ENCODE data around the gene PLIN3. TPM values are rescaled to one million over a fixed set of nuclear protein-coding genes. Genes with fewer than 3 reads are reported as not detected.
"Not testable (repeated sequence)": the region's sequence is repeated elsewhere in the genome, so short reads cannot be mapped to it uniquely, and the experiment has no call there.

The PLIN3 gene
- total and polyA plus RNA-seq, 9 donors: 26.1 to 83.9 (median 72.5) TPM

GRCh38 chr19:4795400-4795799 lies 72.1 kb downstream of the PLIN3 start:
- Histone ChIP-seq H3K27me3 (no peaks in the 10 kb centered on the region), H3K4me1 (ENCODE audit: insufficient read depth) (peaks cover 2% of the 10 kb centered on the region), H3K27ac (no peak overlapping the region), H3K9me3 (no peaks in the 10 kb centered on the region), H3K4me3 (no peak overlapping the region), H3K36me3 (no peaks in the 10 kb centered on the region)
- 82 to 90% (median 83%) methylated on average over 9 of the region's 9 CpGs for WGBS, 3 donors
- TF ChIP-seq CTCF (IDR thresholded peaks at IDR 0.05) (no peak), POLR2A (IDR thresholded peaks at IDR 0.05) (no peak), EP300 (IDR thresholded peaks at IDR 0.05) (no peak)
- no peak for DNase-seq
- intact Hi-C loops (cut with DNase I): no loop called here

GRCh38 chr19:4794971-4795370 lies 72.5 kb downstream of the PLIN3 start:
- no peak for DNase-seq
- Histone ChIP-seq H3K36me3 (no peaks in the 10 kb centered on the region), H3K9me3 (no peaks in the 10 kb centered on the region), H3K4me3 (no peak overlapping the region), H3K4me1 (ENCODE audit: insufficient read depth) (peaks cover 2% of the 10 kb centered on the region), H3K27ac (no peak overlapping the region), H3K27me3 (no peaks in the 10 kb centered on the region)
- 80 to 83% (median 82%) methylated on average over 10 to 11 of the region's 11 CpGs for WGBS, 3 donors
- TF ChIP-seq EP300 (IDR thresholded peaks at IDR 0.05): no peak
- TF ChIP-seq POLR2A (IDR thresholded peaks at IDR 0.05): no peak
- intact Hi-C loops (cut with DNase I): loop anchor here in 2 of 4 donors (5.0 kb wide), 1 partner anchor 63 kb away; no protein-coding TSS in a partner anchor

- not testable (repeated sequence) for H3K9me3 ChIP-seq; H3K27ac ChIP-seq; H3K36me3 ChIP-seq; H3K4me1 ChIP-seq (ENCODE audit: insufficient read depth); H3K27me3 ChIP-seq; H3K4me3 ChIP-seq
- WGBS, 3 donors: 71 to 93% (median 78%) methylated on average over 3 to 19 of the region's 19 CpGs
- intact Hi-C loops (cut with DNase I): loop anchor here in 2 of 4 donors (5.0 kb wide), 1 partner anchor 61 kb away; no protein-coding TSS in a partner anchor
- DNase-seq: peak in 1 of 5 donors; percentile 36
These were observed 74.2 kb downstream of the PLIN3 start for GRCh38 chr19:4793278-4793677.

- H3K4me1 ChIP-seq (ENCODE audit: insufficient read depth); H3K27ac ChIP-seq; H3K27me3 ChIP-seq; H3K36me3 ChIP-seq; H3K9me3 ChIP-seq: not testable (repeated sequence)
- intact Hi-C loops (cut with DNase I): loop anchor here in 2 of 4 donors (5.0 kb wide), 1 partner anchor 61 kb away; no protein-coding TSS in a partner anchor
- H3K4me3 ChIP-seq: peak overlapping the region; percentile 98
- peak in 3 of 5 donors; percentile 44 to 55 (median 54) for DNase-seq
- 77 to 86% (median 78%) methylated on average over 23 to 24 of the region's 24 CpGs for WGBS, 3 donors
These were observed 74.6 kb downstream of the PLIN3 start for GRCh38 chr19:4792866-4793195.

GRCh38 chr19:4792019-4792865 lies 75.2 kb downstream of the PLIN3 start:
- H3K4me3 ChIP-seq: peak overlapping the region; percentile 98
- H3K4me1 ChIP-seq (ENCODE audit: insufficient read depth); H3K9me3 ChIP-seq; H3K27me3 ChIP-seq; H3K36me3 ChIP-seq: not testable (repeated sequence)
- peak overlapping the region; percentile 53 to 65 for H3K27ac ChIP-seq
- intact Hi-C loops (cut with DNase I): loop anchor here in 2 of 4 donors (5.0 kb wide), 1 partner anchor 60 kb away; no protein-coding TSS in a partner anchor
- peak in 3 of 5 donors; percentile 48 to 60 (median 58) for DNase-seq
- WGBS, 3 donors: 6 to 11% (median 7%) methylated on average over 52 to 75 of the region's 75 CpGs

- Histone ChIP-seq H3K27ac (peak within 1 kb of the TSS; percentile 53 to 65), H3K4me1 (ENCODE audit: insufficient read depth) (peaks cover 2% of the 10 kb centered on the region), H3K36me3 (no peaks in the 10 kb centered on the region), H3K27me3 (no peaks in the 10 kb centered on the region), H3K4me3 (peak within 1 kb of the TSS; percentile 98), H3K9me3 (no peaks in the 10 kb centered on the region)
- intact Hi-C loops (cut with DNase I): loop anchor here in 2 of 4 donors (5.0 kb wide), 1 partner anchor 59 kb away; no protein-coding TSS in a partner anchor
- TF ChIP-seq POLR2A (IDR thresholded peaks at IDR 0.05) (peak; percentile 73), EP300 (IDR thresholded peaks at IDR 0.05) (peak; percentile 99), CTCF (IDR thresholded peaks at IDR 0.05) (peak; percentile 94 to 99 (median 96))
- 0 to 1% (median 1%) methylated on average over 62 to 80 of the region's 80 CpGs for WGBS, 3 donors
- DNase-seq: peak; percentile 98 to 100 (median 99)
These were observed 76.1 kb downstream of the PLIN3 start, which contains the start of gene FEM1A for GRCh38 chr19:4791183-4792018. TSS of gene FEM1A (plus strand) at chr19:4791734. CDS start at chr19:4791855, 121 bp downstream.
